Mesothelial cell of epicardium (in vitro differentiated cells): Measurements from ENCODE around the gene USP33. TPM values are rescaled to one million over a fixed set of nuclear protein-coding genes. Genes with fewer than 3 reads are reported as not detected.
"Not testable (repeated sequence)": the region's sequence is repeated elsewhere in the genome, so short reads cannot be mapped to it uniquely, and the experiment has no call there.

ENCODE experiments used
- DNase-seq, 2 experiments: peaks; one replicate each; pipeline ENCODE4 v3.0.0; 2021; ENCODE audit warnings: low spot score in 2 of 2; ENCODE audit not compliant: unreplicated experiment in 2 of 2
- H3K27ac Mint-ChIP-seq: 2 replicates; pipeline ENCODE4 v1.8.0; 2021; ENCODE audit warnings: mixed read lengths
- H3K27me3 Mint-ChIP-seq: 2 replicates; pipeline ENCODE4 v1.8.0; 2021; ENCODE audit warnings: low read depth, mixed read lengths
- H3K36me3 Mint-ChIP-seq: 2 replicates; pipeline ENCODE4 v1.8.0; 2021; ENCODE audit warnings: mixed read lengths
- H3K4me1 Mint-ChIP-seq: 2 replicates; pipeline ENCODE4 v1.8.0; 2021; ENCODE audit warnings: mixed read lengths
- H3K4me3 Mint-ChIP-seq: 2 replicates; pipeline ENCODE4 v1.8.0; 2021; ENCODE audit warnings: mild to moderate bottlenecking, moderate library complexity, mixed read lengths
- H3K9me3 Mint-ChIP-seq: 2 replicates; pipeline ENCODE4 v1.8.0; 2021; ENCODE audit warnings: mixed read lengths
- total RNA-seq: library from RNA; stranded (reverse); gene quantifications from 3 replicates; pipeline ENCODE4 v1.2.1, GENCODE V29; 2021
- TF ChIP-seq, protein P1 (sequence below): fragments of 200-600 bp; sonication (generic); IDR thresholded peaks from one replicate; pipeline ENCODE4 v1.5.0; 2021; ENCODE audit warnings: antibody characterized with exemption; ENCODE audit not compliant: unreplicated experiment

The USP33 gene
- total RNA-seq, 1 donor from 2014 or later = 77.7 TPM

DNA sequence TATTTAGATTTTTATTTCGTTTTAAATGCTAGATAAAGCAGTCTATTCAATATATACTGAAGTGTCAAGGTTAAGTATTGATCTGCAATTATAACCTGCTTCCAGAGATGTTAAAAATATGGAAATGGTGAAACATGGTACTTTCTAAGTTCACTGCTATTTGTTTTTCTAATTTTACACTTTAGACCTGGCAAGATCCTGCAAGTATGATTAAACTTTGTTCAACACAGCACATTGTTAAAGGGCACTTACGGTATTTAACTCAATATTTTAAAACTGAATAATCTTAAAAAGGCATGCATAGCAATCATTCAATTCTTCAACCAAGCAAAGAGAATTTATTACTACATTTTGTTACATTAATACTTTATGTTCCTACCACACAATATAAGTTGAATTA is 41.5 kb downstream of the USP33 start:
- Mint-ChIP-seq H3K36me3 (peaks cover 55% of the 10 kb centered on the region), H3K27me3 (no peaks in the 10 kb centered on the region), H3K4me3 (no peak overlapping the region), H3K4me1 (no peaks in the 10 kb centered on the region), H3K27ac (no peak overlapping the region), H3K9me3 (no peaks in the 10 kb centered on the region)
- DNase-seq = no peak
- TF ChIP-seq, protein P1, sequence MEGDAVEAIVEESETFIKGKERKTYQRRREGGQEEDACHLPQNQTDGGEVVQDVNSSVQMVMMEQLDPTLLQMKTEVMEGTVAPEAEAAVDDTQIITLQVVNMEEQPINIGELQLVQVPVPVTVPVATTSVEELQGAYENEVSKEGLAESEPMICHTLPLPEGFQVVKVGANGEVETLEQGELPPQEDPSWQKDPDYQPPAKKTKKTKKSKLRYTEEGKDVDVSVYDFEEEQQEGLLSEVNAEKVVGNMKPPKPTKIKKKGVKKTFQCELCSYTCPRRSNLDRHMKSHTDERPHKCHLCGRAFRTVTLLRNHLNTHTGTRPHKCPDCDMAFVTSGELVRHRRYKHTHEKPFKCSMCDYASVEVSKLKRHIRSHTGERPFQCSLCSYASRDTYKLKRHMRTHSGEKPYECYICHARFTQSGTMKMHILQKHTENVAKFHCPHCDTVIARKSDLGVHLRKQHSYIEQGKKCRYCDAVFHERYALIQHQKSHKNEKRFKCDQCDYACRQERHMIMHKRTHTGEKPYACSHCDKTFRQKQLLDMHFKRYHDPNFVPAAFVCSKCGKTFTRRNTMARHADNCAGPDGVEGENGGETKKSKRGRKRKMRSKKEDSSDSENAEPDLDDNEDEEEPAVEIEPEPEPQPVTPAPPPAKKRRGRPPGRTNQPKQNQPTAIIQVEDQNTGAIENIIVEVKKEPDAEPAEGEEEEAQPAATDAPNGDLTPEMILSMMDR = no peak

DNA sequence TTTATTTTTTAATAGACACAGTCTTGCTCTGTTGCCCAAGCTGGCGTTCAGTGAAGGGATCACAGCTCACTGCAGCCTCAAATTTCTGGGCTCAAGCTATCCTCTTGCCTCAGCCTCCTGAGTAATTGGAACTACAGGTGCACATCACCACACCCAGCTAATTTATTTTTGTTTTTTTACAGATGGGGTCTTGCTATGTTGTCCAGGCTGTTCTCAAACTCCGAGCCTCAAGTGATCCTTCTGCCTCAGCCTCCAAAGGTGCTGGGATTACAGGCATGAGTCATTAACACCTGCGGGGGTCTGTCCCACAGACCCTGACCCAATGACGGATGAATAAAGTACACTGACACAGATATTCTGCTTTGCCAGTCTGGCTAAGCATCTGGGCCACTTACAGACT is 43.6 kb downstream of the USP33 start:
- Mint-ChIP-seq H3K27me3 (no peaks in the 10 kb centered on the region), H3K27ac (no peak overlapping the region), H3K36me3 (peaks cover 42% of the 10 kb centered on the region), H3K4me1 (no peaks in the 10 kb centered on the region), H3K4me3 (no peak overlapping the region), H3K9me3 (no peaks in the 10 kb centered on the region)
- TF ChIP-seq, protein P1 = no peak
- no peak for DNase-seq

DNA sequence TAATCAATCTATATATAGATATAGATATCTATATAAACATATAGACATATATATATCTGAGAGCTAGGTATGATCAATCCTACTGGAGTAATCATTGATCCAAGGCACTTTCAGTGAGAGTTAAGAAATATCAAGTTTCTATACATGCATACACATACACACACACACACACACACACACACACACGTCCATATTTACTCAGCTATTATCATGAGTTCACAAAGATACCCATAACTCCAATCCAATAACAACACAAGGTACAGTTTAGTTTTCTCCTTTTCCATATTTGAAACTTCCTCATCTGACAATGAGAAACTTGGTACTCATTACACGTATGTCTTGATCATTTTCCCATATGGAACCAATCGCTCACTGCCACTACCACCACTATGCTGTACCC is 49.9 kb downstream of the USP33 start:
- no peaks in the 10 kb centered on the region for H3K4me1 Mint-ChIP-seq
- H3K4me3 Mint-ChIP-seq = no peak overlapping the region
- DNase-seq = no peak
- H3K36me3 Mint-ChIP-seq = peaks cover 39% of the 10 kb centered on the region
- no peaks in the 10 kb centered on the region for H3K9me3 Mint-ChIP-seq
- H3K27ac Mint-ChIP-seq = no peak overlapping the region
- TF ChIP-seq, protein P1 = no peak
- no peaks in the 10 kb centered on the region for H3K27me3 Mint-ChIP-seq

DNA sequence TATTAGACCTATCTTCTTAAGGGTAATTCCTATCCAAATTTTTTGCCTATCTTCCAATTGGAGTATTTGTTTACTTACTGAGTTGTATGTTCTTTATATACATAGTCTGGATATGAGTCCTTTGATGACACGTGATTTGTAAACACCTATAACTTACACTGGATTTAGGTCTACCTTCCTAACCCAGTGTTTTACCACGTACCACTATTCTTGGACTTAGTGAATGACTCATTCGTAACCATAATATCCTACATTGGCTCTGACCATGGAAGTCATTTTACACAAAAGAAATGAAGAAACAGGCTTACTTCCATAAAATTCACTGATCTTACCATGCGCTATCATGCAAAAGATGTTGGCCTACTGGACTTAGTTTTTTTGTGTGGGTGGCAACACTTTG is 53.3 kb downstream of the USP33 start:
- Mint-ChIP-seq H3K4me3 (no peak overlapping the region), H3K27me3 (no peaks in the 10 kb centered on the region), H3K9me3 (no peaks in the 10 kb centered on the region), H3K4me1 (no peaks in the 10 kb centered on the region), H3K36me3 (peaks cover 23% of the 10 kb centered on the region), H3K27ac (no peak overlapping the region)
- DNase-seq = no peak
- TF ChIP-seq, protein P1 = no peak

DNA sequence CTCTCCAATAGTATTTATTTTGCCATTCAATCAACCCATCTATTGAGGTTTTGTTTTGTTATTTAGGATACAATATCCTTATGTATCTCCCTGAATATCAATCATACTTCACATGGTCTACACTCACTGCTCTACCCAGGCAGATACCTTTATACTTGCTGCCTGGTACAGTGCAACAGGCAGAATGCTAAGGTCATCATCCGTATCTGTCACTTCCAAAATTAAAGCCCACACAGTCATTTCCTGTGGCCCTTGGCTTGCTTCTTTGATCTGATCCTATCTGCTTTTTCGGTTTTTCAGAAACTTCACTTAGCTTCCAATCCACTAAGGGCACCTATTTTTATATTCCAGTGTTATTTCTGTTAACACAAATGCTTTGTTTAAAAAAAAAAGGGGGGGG is 54.9 kb downstream of the USP33 start:
- Mint-ChIP-seq H3K4me1 (no peaks in the 10 kb centered on the region), H3K27me3 (no peaks in the 10 kb centered on the region), H3K27ac (no peak overlapping the region), H3K36me3 (peaks cover 20% of the 10 kb centered on the region), H3K4me3 (no peak overlapping the region), H3K9me3 (peaks cover under 1% of the 10 kb centered on the region)
- no peak for DNase-seq
- TF ChIP-seq, protein P1 = no peak

DNA sequence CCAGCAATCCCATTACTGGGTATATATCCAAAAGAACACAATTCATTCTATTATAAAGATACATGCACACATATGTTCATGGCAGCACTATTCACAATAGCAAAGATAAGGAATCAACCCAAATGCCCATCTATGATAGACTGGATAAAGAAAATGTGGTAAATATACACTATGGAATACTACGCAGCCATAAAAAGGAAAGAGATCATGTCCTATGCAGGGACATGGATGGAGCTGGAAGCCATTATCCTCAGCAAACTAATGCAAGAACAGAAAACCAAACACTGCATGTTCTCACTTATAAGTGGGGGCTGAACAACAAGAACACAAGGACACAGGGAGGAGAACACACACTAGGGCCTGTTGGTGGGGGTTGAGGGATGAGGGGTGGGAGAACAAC is 60.0 kb downstream of the USP33 start:
- not testable (repeated sequence) for H3K27ac Mint-ChIP-seq, H3K27me3 Mint-ChIP-seq

More for the DNA sequence above, 60.0 kb downstream of the USP33 start:
- H3K4me3 Mint-ChIP-seq, DNase-seq, H3K9me3 Mint-ChIP-seq, H3K4me1 Mint-ChIP-seq: not testable (repeated sequence)
- H3K36me3 Mint-ChIP-seq = peaks cover 24% of the 10 kb centered on the region
